H1 (cell line): Measurements from ENCODE around the gene CFDP1. TPM values are rescaled to one million over a fixed set of nuclear protein-coding genes. Genes with fewer than 3 reads are reported as not detected.

Experiments
- CTCF ChIA-PET: fragments of 300-600 bp; sonication (Branson Sonifier 250); formaldehyde crosslinking; loops from one replicate; lab custom pipeline; 2021; ENCODE audit not compliant: partially characterized antibody; lab: Charles Lee
- POLR2A ChIA-PET: fragments of 300-600 bp; sonication (Branson Sonifier 250); formaldehyde crosslinking; loops from one replicate; lab custom pipeline; 2021; ENCODE audit warnings: inconsistent platforms; ENCODE audit not compliant: partially characterized antibody; lab: Charles Lee
- DNase-seq, 2 experiments: peaks; one replicate each; pipeline versions ENCODE4 v3.0.0 to v3.0.0-alpha.2; 2010 to 2022; ENCODE audit warnings: low spot score in 2 of 2, low read depth in 1 of 2, mixed read lengths in 1 of 2
- FAIRE-seq: peaks from 2 replicates; lab custom pipeline; 2011; peaks lifted over from hg19 to GRCh38; lab: Jason Lieb, UNC
- H2AFZ ChIP-seq: 2 replicates; pipeline ENCODE4 v1.8.1; 2012; ENCODE audit warnings: low read length, inconsistent platforms
- H2AK5ac ChIP-seq: 2 replicates; pipeline ENCODE4 v1.6.1; 2013; ENCODE audit warnings: low read depth, low read length
- H2BK120ac ChIP-seq: replicated peaks from 2 replicates; pipeline ENCODE3; 2013; ENCODE audit warnings: low read depth, low read length, inconsistent platforms
- H2BK12ac ChIP-seq: 2 replicates; pipeline ENCODE4 v1.6.1; 2013; ENCODE audit warnings: low read depth, low read length
- H2BK15ac ChIP-seq: 2 replicates; pipeline ENCODE4 v1.6.1; 2013; ENCODE audit warnings: low read length
- H2BK20ac ChIP-seq: 2 replicates; pipeline ENCODE4 v1.6.1; 2013; ENCODE audit warnings: low read length
- H2BK5ac ChIP-seq: 2 replicates; pipeline ENCODE4 v1.6.1; 2013; ENCODE audit warnings: low read depth, low read length
- H3K14ac ChIP-seq: 2 replicates; pipeline ENCODE4 v1.6.1; 2013; ENCODE audit warnings: inconsistent platforms; ENCODE audit not compliant: insufficient read length
- H3K18ac ChIP-seq: 2 replicates; pipeline ENCODE4 v1.6.1; 2013; ENCODE audit warnings: low read length; ENCODE audit errors: extremely low read depth
- H3K23ac ChIP-seq: 2 replicates; pipeline ENCODE4 v1.6.1; 2013; ENCODE audit warnings: inconsistent platforms; ENCODE audit not compliant: insufficient read length
- H3K23me2 ChIP-seq: 2 replicates; pipeline ENCODE4 v1.6.1; 2013; ENCODE audit warnings: low read depth, low read length
- H3K27ac ChIP-seq: 2 replicates; pipeline ENCODE4 v1.6.1; 2011; ENCODE audit warnings: low read depth, low read length, inconsistent platforms
- H3K27me3 ChIP-seq, 4 experiments: replicated peaks in 1 of 4; 1 replicate in 1 of 4; 2 replicates in 3 of 4; pipeline versions ENCODE4 v1.6.1 to v1.8.1; 2011 to 2013; ENCODE audit warnings: low read length in 3 of 4, mild to moderate bottlenecking in 3 of 4, inconsistent platforms in 2 of 4, mixed read lengths in 2 of 4, moderate library complexity in 1 of 4; ENCODE audit not compliant: control insufficient read depth in 3 of 4, insufficient read depth in 3 of 4; ENCODE audit errors: extremely low read depth in 1 of 4
- H3K36me3 ChIP-seq, 4 experiments: 2 replicates each; pipeline versions ENCODE4 v1.6.1 to v1.8.1; 2011 to 2013; ENCODE audit warnings: mild to moderate bottlenecking in 4 of 4, low read length in 3 of 4, moderate library complexity in 2 of 4, control low read depth in 1 of 4, inconsistent platforms in 1 of 4; ENCODE audit not compliant: insufficient read depth in 4 of 4, control insufficient read depth in 2 of 4
- H3K4ac ChIP-seq: replicated peaks from 2 replicates; pipeline ENCODE3; 2013; ENCODE audit warnings: low read length, low read depth, mixed read lengths, inconsistent platforms; ENCODE audit not compliant: insufficient read length
- H3K4me1 ChIP-seq, 4 experiments: replicated peaks in 1 of 4; 1 replicate in 1 of 4; 2 replicates in 3 of 4; pipeline versions ENCODE4 v1.6.1 to v1.8.1; 2011 to 2013; ENCODE audit warnings: low read length in 3 of 4, inconsistent platforms in 2 of 4, mixed read lengths in 1 of 4; ENCODE audit not compliant: insufficient read depth in 4 of 4, control insufficient read depth in 3 of 4
- H3K4me2 ChIP-seq, 2 experiments: 2 replicates each; pipeline versions ENCODE4 v1.6.1 to v1.8.1; 2011 to 2013; ENCODE audit warnings: low read depth in 2 of 2, low read length in 2 of 2, control low read depth in 1 of 2, inconsistent platforms in 1 of 2, mild to moderate bottlenecking in 1 of 2; ENCODE audit not compliant: insufficient read depth in 1 of 2
- H3K4me3 ChIP-seq, 4 experiments: fragments of 200-600, 300-600 bp in 1 of 4; sonication (generic), shearing (Covaris generic), sonication (Bioruptor Twin) in 1 of 4; 2 replicates each; pipeline versions ENCODE4 v1.5.1 to v1.8.1; 2011 to 2016; ENCODE audit warnings: low read length in 4 of 4, low read depth in 3 of 4, control low read depth in 2 of 4, inconsistent platforms in 2 of 4, mild to moderate bottlenecking in 2 of 4, mixed read lengths in 1 of 4, moderate library complexity in 1 of 4; ENCODE audit not compliant: insufficient read depth in 2 of 4; ENCODE audit errors: extremely low read depth in 1 of 4
- H3K56ac ChIP-seq: replicated peaks from 2 replicates; pipeline ENCODE3; 2013; ENCODE audit warnings: low read depth, mild to moderate bottlenecking, mixed read lengths, low read length, inconsistent platforms; ENCODE audit not compliant: insufficient read length
- H3K79me1 ChIP-seq: 2 replicates; pipeline ENCODE4 v1.6.1; 2013; ENCODE audit warnings: low read depth, low read length, control low read depth
- H3K79me2 ChIP-seq, 2 experiments: 2 replicates each; pipeline versions ENCODE4 v1.6.1 to v1.8.1; 2012 to 2013; ENCODE audit warnings: low read length in 2 of 2, mild to moderate bottlenecking in 2 of 2, inconsistent platforms in 1 of 2; ENCODE audit not compliant: insufficient read depth in 2 of 2, control insufficient read depth in 1 of 2
- H3K9ac ChIP-seq, 4 experiments: replicated peaks in 1 of 4; 1 replicate in 1 of 4; 2 replicates in 3 of 4; pipeline versions ENCODE4 v1.6.1 to v1.8.1; 2011 to 2013; ENCODE audit warnings: low read depth in 3 of 4, low read length in 3 of 4, control low read depth in 2 of 4, mild to moderate bottlenecking in 2 of 4, moderate library complexity in 2 of 4, inconsistent platforms in 1 of 4; ENCODE audit errors: extremely low read depth in 1 of 4
- H3K9me3 ChIP-seq, 2 experiments: 2 replicates each; pipeline versions ENCODE4 v1.6.1 to v1.8.1; 2012 to 2013; ENCODE audit warnings: mild to moderate bottlenecking in 2 of 2, moderate library complexity in 2 of 2, control low read depth in 1 of 2, inconsistent platforms in 1 of 2, low read depth in 1 of 2, low read length in 1 of 2, mixed read lengths in 1 of 2; ENCODE audit not compliant: insufficient read depth in 2 of 2
- H4K20me1 ChIP-seq, 2 experiments: replicated peaks in 1 of 2; 2 replicates each; pipeline versions ENCODE3 to v1.8.1; 2011 to 2013; ENCODE audit warnings: inconsistent platforms in 2 of 2, low read length in 2 of 2, mild to moderate bottlenecking in 1 of 2; ENCODE audit not compliant: insufficient read depth in 2 of 2, control insufficient read depth in 1 of 2
- H4K5ac ChIP-seq: 2 replicates; pipeline ENCODE4 v1.6.1; 2013; ENCODE audit warnings: low read length, low read depth, mixed read lengths, inconsistent platforms; ENCODE audit not compliant: insufficient read length
- H4K8ac ChIP-seq: 2 replicates; pipeline ENCODE4 v1.8.0; 2013; ENCODE audit warnings: mild to moderate bottlenecking, moderate library complexity, low read length, inconsistent platforms; ENCODE audit not compliant: insufficient read depth; ENCODE audit errors: extremely low read depth
- H4K91ac ChIP-seq: replicated peaks from 2 replicates; pipeline ENCODE3; 2013; ENCODE audit warnings: low read length, mixed read lengths, inconsistent platforms; ENCODE audit not compliant: insufficient read length
- JUND ChIP-seq: IDR thresholded peaks from 2 replicates; pipeline ENCODE4 v1.6.1; 2011; ENCODE audit warnings: mild to moderate bottlenecking, improper control_type of control experiment, low read length
- POLR2AphosphoS5 ChIP-seq: IDR thresholded peaks from 2 replicates; pipeline ENCODE4 v1.6.1; 2011; ENCODE audit warnings: low read depth, low read length
- SIRT6 ChIP-seq: IDR thresholded peaks from one replicate; pipeline ENCODE4 v1.7.1; 2012; ENCODE audit warnings: low read length, inconsistent platforms
- TCF12 ChIP-seq: IDR thresholded peaks from 2 replicates; pipeline ENCODE4 v1.6.1; 2011; ENCODE audit warnings: low read depth, mild to moderate bottlenecking, low read length
- WGBS, 2 experiments: shearing (Covaris generic) in 1 of 2; methylation state at CpG; one replicate each; pipeline versions ENCODE4 v1.1.6 to v1.1.7; 2013 to 2015; ENCODE audit warnings: low lambda C conversion rate in 2 of 2, mixed read lengths in 2 of 2, inconsistent platforms in 1 of 2, low coverage in 1 of 2, missing lambda C conversion rate in 1 of 2; ENCODE audit not compliant: insufficient replicate concordance in 2 of 2, insufficient coverage in 1 of 2, insufficient read length in 1 of 2; ENCODE audit errors: extremely low coverage in 1 of 2, missing lambda C conversion rate in 1 of 2; 5-methylcytosine and 5-hydroxymethylcytosine counted together
- polyA plus RNA-seq, 7 experiments: library from polyadenylated mRNA; depleted of rRNA in 3 of 7; stranded (reverse) in 5 of 7; unstranded in 2 of 7; fragments of >200 nt in 5 of 7; fragments of 200-250 nt in 2 of 7; gene quantifications; 1 replicate in 5 of 7; 2 replicates in 1 of 7; 4 replicates in 1 of 7; pipeline versions ENCODE4 v1.2.1 to v1.2.3, GENCODE V29; 2011 to 2013; ENCODE audit warnings: missing spikeins in 2 of 7, mixed read lengths in 2 of 7
- total RNA-seq: library from RNA; stranded (reverse); fragmentation: NEBNext Ultra II Directional; extraction: Animal tissue kit (Norgen Biotek cat#: 25700); gene quantifications from 2 replicates; pipeline ENCODE4 v1.2.1, GENCODE V29; 2021

The CFDP1 gene
- total and polyA plus RNA-seq, 2 of the 8 experiments (the other 6 are each of a cell fraction or from before 2014, with no cell fraction given): 25.5 to 77.3 TPM

DNA sequence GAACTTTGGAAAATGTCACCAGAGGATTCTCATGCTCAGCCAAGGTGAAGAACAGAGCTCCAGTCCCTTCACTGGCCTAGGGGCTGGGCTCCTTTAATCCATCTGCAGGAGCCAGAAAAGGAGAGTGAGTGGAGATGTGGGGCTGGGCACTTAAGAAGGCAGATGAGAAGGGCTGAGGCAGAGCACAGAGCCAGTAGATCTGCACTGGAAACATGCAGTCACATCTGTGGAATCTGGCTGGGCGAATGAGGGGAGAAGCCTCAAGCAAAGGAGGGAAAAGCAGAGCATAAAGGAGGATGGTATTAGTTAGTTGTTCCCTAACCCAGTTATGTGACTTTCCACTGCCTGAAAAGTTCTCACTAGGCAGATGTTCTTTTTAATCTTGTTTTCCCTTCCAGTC lies 131.5 kb downstream of the CFDP1 start:
- no peak overlapping the region for H3K14ac ChIP-seq

More for the DNA sequence above, 131.5 kb downstream of the CFDP1 start:
- ChIA-PET POLR2A (interaction anchor here (1.6 kb wide), 1 partner anchor 48 kb away, joined by 4 read pairs; no protein-coding TSS in a partner anchor), CTCF (interaction anchor here (0.8 to 2.0 kb wide), 3 partner anchors 10 to 84 kb away, joined by 5 to 7 read pairs (median 6); no protein-coding TSS in a partner anchor)
- Histone ChIP-seq H3K27me3 (no peaks in the 10 kb centered on the region), H4K8ac (no peak overlapping the region), H3K4ac (no peak overlapping the region), H3K23me2 (no peaks in the 10 kb centered on the region), H3K9ac (no peak overlapping the region), H3K4me1 (no peaks in the 10 kb centered on the region), H3K23ac (no peak overlapping the region), H3K79me1 (no peaks in the 10 kb centered on the region), H2AFZ (no peak overlapping the region), H3K56ac (no peak overlapping the region), H3K18ac (no peak overlapping the region), H2BK20ac (no peak overlapping the region), H2AK5ac (no peak overlapping the region), H2BK15ac (no peak overlapping the region), H4K20me1 (peaks cover 0 to 2% of the 10 kb centered on the region in 2 experiments), H3K79me2 (no peaks in the 10 kb centered on the region), H3K9me3 (no peaks in the 10 kb centered on the region), H2BK120ac (no peak overlapping the region), H2BK12ac (no peak overlapping the region), H3K27ac (no peak overlapping the region), H2BK5ac (no peak overlapping the region), H3K4me2 (no peak overlapping the region), H3K4me3 (no peak overlapping the region), H4K91ac (no peak overlapping the region), H3K36me3 (peaks cover 15 to 40% (median 27%) of the 10 kb centered on the region in 4 experiments), H4K5ac (no peak overlapping the region)
- TF ChIP-seq JUND (no peak), POLR2AphosphoS5 (no peak), SIRT6 (no peak), TCF12 (no peak)
- 90% methylated on average over 1 of the region's 1 CpG; no CpG with 5 or more reads in 1 of the 2 experiments for WGBS, 2 experiments
- FAIRE-seq: no peak
- no peak for DNase-seq
